ENCODE data around the gene IFNA1.

DNA sequence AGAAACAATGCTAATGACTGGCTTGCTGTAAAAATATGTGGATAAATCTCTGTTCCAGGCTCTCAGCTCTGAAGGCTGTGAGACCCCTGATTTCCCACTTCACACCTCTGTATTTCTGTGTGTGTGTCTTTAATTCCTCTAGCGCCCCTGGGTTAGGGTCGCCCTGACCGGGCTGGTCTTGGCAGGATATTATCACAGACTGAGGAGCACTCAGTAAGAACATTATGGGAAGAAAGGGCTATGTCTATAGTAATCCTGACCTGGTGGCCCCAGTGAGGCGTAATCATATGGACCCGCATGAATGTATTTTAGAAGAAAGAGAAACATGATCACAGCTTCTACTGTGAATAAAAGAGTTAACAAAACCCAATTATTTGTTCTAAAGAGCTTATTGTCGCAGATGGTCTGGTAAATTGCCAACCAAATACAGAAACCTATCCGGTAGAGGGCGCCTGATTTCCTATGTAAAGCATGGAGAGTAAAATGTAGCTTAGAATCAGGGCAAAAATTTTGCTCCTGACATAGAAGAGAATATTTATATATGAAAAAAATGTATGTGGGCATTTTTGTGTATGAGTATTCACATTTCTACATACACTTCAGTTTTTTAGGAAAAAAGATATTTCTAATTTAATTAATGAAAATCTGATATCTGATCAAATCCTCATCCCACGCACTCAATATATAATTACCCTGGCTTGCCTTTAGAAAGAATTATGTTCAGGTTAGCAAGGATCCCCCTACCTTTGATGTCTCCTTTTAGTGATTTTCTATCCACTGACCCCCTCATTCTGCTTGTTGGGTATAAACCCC is 5.8 kb upstream of the IFNA1 start:
- TF ChIP-seq, protein P1, sequence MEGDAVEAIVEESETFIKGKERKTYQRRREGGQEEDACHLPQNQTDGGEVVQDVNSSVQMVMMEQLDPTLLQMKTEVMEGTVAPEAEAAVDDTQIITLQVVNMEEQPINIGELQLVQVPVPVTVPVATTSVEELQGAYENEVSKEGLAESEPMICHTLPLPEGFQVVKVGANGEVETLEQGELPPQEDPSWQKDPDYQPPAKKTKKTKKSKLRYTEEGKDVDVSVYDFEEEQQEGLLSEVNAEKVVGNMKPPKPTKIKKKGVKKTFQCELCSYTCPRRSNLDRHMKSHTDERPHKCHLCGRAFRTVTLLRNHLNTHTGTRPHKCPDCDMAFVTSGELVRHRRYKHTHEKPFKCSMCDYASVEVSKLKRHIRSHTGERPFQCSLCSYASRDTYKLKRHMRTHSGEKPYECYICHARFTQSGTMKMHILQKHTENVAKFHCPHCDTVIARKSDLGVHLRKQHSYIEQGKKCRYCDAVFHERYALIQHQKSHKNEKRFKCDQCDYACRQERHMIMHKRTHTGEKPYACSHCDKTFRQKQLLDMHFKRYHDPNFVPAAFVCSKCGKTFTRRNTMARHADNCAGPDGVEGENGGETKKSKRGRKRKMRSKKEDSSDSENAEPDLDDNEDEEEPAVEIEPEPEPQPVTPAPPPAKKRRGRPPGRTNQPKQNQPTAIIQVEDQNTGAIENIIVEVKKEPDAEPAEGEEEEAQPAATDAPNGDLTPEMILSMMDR (IDR thresholded peaks at IDR 0.05; ENCODE audit: poor library complexity, severe bottlenecking), result no peak
- TF ChIP-seq POLR2AphosphoS5 (IDR thresholded peaks at IDR 0.05) (no peak), MXI1 (conservative IDR thresholded peaks at IDR 0.05; ENCODE audit: poor library complexity, severe bottlenecking) (no peak), EP300 (conservative IDR thresholded peaks at IDR 0.05; ENCODE audit: poor library complexity, severe bottlenecking) (no peak), SMC3 (conservative IDR thresholded peaks at IDR 0.05; ENCODE audit: poor library complexity) (no peak)
- TF ChIP-seq, protein P2, sequence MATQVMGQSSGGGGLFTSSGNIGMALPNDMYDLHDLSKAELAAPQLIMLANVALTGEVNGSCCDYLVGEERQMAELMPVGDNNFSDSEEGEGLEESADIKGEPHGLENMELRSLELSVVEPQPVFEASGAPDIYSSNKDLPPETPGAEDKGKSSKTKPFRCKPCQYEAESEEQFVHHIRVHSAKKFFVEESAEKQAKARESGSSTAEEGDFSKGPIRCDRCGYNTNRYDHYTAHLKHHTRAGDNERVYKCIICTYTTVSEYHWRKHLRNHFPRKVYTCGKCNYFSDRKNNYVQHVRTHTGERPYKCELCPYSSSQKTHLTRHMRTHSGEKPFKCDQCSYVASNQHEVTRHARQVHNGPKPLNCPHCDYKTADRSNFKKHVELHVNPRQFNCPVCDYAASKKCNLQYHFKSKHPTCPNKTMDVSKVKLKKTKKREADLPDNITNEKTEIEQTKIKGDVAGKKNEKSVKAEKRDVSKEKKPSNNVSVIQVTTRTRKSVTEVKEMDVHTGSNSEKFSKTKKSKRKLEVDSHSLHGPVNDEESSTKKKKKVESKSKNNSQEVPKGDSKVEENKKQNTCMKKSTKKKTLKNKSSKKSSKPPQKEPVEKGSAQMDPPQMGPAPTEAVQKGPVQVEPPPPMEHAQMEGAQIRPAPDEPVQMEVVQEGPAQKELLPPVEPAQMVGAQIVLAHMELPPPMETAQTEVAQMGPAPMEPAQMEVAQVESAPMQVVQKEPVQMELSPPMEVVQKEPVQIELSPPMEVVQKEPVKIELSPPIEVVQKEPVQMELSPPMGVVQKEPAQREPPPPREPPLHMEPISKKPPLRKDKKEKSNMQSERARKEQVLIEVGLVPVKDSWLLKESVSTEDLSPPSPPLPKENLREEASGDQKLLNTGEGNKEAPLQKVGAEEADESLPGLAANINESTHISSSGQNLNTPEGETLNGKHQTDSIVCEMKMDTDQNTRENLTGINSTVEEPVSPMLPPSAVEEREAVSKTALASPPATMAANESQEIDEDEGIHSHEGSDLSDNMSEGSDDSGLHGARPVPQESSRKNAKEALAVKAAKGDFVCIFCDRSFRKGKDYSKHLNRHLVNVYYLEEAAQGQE (IDR thresholded peaks at IDR 0.05; ENCODE audit: borderline replicate concordance), result no peak

Measured in neural cell (in vitro differentiated cells).